Measurements from ENCODE around the gene CENPV. TPM values are rescaled to one million over a fixed set of nuclear protein-coding genes. Genes with fewer than 3 reads are reported as not detected.
A peak's percentile ranks its signal among the peaks of the same experiment; 100 is the strongest.

Gene CENPV
- total and polyA plus RNA-seq, 2 of the 13 experiments (the other 11 are each of a cell fraction or from before 2014, with no cell fraction given) = 193 to 292 TPM

DNA sequence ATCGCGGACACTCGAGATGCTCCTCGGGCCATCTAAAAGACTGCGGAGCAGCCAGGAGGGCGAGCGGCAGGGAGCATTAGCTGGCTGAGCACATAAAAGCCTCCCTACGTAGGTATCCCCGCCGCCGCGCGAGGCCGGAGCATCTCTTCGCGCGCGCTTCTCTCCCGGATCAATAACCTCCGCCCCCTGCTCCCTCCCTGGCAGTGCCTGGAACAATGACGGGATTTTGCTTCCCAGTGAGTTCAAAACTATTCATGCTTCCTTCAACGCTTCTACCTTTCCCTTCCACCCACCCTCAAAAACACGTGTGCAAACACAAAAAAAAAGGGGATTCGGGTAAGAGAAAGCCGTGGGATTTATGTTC lies 984 bp downstream of the CENPV start (continued):
- peak; percentile 72; the same call in 1 of the 2 replicates for TF ChIP-seq KAT7 (CRISPR knock-in tag; IDR thresholded peaks at IDR 0.05; ENCODE audit: borderline replicate concordance)
- TF ChIP-seq, protein P1, sequence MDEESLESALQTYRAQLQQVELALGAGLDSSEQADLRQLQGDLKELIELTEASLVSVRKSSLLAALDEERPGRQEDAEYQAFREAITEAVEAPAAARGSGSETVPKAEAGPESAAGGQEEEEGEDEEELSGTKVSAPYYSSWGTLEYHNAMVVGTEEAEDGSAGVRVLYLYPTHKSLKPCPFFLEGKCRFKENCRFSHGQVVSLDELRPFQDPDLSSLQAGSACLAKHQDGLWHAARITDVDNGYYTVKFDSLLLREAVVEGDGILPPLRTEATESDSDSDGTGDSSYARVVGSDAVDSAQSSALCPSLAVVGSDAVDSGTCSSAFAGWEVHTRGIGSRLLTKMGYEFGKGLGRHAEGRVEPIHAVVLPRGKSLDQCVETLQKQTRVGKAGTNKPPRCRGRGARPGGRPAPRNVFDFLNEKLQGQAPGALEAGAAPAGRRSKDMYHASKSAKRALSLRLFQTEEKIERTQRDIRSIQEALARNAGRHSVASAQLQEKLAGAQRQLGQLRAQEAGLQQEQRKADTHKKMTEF (CRISPR knock-in tag; IDR thresholded peaks at IDR 0.05) = peak; percentile 40; the same call in 1 of the 2 replicates
- TF ChIP-seq ZNF431 (CRISPR knock-in tag; IDR thresholded peaks at IDR 0.05; ENCODE audit: borderline replicate concordance, low read depth) = 0 out of 2 replicates have a peak, but pooled peaks have one; percentile 21
- 0 out of 2 replicates have a peak, but pooled peaks have one; percentile 22 for TF ChIP-seq ZNF20 (CRISPR knock-in tag; IDR thresholded peaks at IDR 0.05)
- TF ChIP-seq HIVEP1 (CRISPR knock-in tag; IDR thresholded peaks at IDR 0.05) = 0 out of 2 replicates have a peak, but pooled peaks have one; percentile 41
- no peak for TF ChIP-seq ZFP62 (CRISPR knock-in tag; IDR thresholded peaks at IDR 0.05)
- 0 out of 2 replicates have a peak, but pooled peaks have one; percentile 18 for TF ChIP-seq NFKB2 (CRISPR knock-in tag; IDR thresholded peaks at IDR 0.05; ENCODE audit: borderline replicate concordance)
- TF ChIP-seq MIXL1 (CRISPR knock-in tag; IDR thresholded peaks at IDR 0.05) = 0 out of 2 replicates have a peak, but pooled peaks have one; percentile 31
- TF ChIP-seq MIER2 (CRISPR knock-in tag; IDR thresholded peaks at IDR 0.05) = 0 out of 2 replicates have a peak, but pooled peaks have one; percentile 3
- peak; percentile 46; the same call in 1 of the 2 replicates for TF ChIP-seq ZNF292 (CRISPR knock-in tag; IDR thresholded peaks at IDR 0.05; ENCODE audit: borderline replicate concordance, low read depth)
- peak; percentile 91 for TF ChIP-seq E2F1 (CRISPR knock-in tag; IDR thresholded peaks at IDR 0.05)
- TF ChIP-seq FOXK2 (IDR thresholded peaks at IDR 0.05) = no peak
- TF ChIP-seq DR1 (CRISPR knock-in tag; IDR thresholded peaks at IDR 0.05) = 0 out of 2 replicates have a peak, but pooled peaks have one; percentile 62
- TF ChIP-seq PAF1 (CRISPR knock-in tag; IDR thresholded peaks at IDR 0.05) = 0 out of 2 replicates have a peak, but pooled peaks have one; percentile 57
- peak; percentile 69 for TF ChIP-seq CHD2 (IDR thresholded peaks at IDR 0.05; ENCODE audit: low read depth, low read length)
- 0 out of 2 replicates have a peak, but pooled peaks have one; percentile 3 for TF ChIP-seq MNT (IDR thresholded peaks at IDR 0.05)
- no peak for TF ChIP-seq ZNF274 (CRISPR knock-in tag; IDR thresholded peaks at IDR 0.05)
- TF ChIP-seq ZNF318 (CRISPR knock-in tag; IDR thresholded peaks at IDR 0.05) = 0 out of 2 replicates have a peak, but pooled peaks have one; percentile 9

All from HepG2 (cell line).